LNCAP (cell line): Measurements from ENCODE around the gene HPCA.

Source experiments
- CTCF ChIP-seq: fragments of 450-650 bp; IDR thresholded peaks from 2 replicates; pipeline ENCODE4 v1.5.1; 2017; ENCODE audit warnings: mild to moderate bottlenecking

Gene HPCA

GRCh38 chr1:32861904-32862695, 24.2 kb upstream of the HPCA start:
- TF ChIP-seq CTCF = no peak

DNA sequence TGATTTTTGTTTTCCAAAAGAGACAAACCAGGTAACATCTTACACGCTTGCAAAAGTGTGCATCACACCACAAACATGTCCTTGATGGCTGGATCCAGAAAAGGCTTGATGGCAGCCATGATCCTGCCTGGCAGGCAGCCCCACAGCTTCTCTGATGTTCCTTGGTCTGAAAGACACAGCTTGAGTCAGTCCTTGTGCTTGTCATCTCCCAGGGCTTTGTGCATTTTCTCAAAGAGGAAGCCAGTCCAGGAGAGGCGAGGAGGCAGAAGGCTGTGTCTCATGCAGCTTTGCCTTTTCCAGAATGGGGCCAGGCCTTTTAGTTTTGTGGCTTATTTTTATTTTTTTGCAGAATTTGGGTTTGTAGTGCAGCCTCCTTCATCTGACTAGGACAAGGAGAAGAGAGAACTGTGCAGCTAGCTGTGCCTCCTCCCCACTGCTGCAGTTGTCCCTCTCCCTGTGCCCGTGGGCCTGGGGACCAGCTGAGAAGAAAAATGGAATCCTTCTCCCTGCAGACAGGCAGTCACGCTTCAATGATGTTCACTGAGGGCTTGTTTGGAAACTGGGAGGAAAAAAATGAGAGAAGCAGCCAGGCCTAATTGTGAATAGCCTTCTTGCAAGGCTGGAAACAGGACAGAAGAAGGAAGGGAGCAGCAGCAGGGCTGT, 22.9 kb upstream of the HPCA start:
- TF ChIP-seq CTCF = no peak

- no peak for TF ChIP-seq CTCF
Measured at GRCh38 chr1:32863881-32864245, 22.4 kb upstream of the HPCA start.

- no peak for TF ChIP-seq CTCF
Measured at GRCh38 chr1:32864375-32865019, 21.8 kb upstream of the HPCA start.

- no peak for TF ChIP-seq CTCF
Measured at GRCh38 chr1:32865639-32866405, 20.5 kb upstream of the HPCA start.

GRCh38 chr1:32867151-32867550, 19.1 kb upstream of the HPCA start:
- no peak for TF ChIP-seq CTCF

- no peak for TF ChIP-seq CTCF
Measured at GRCh38 chr1:32867671-32868070, 18.6 kb upstream of the HPCA start.
